Ectodermal cell (in vitro differentiated cells): ENCODE measurements around the gene SLC1A6.

Experiments
- H3K27ac ChIP-seq: 2 replicates; pipeline ENCODE4 v1.7.0; 2013; ENCODE audit warnings: mild to moderate bottlenecking, low read depth, low read length; ENCODE audit not compliant: insufficient read depth, poor library complexity, severe bottlenecking
- H3K27me3 ChIP-seq: 2 replicates; pipeline ENCODE4 v1.7.0; 2013; ENCODE audit warnings: mild to moderate bottlenecking, low read length; ENCODE audit not compliant: insufficient read depth, control insufficient read depth, poor library complexity, severe bottlenecking
- H3K36me3 ChIP-seq: one replicate; pipeline ENCODE4 v1.7.0; 2013; ENCODE audit warnings: low read length; ENCODE audit not compliant: control insufficient read depth, insufficient read depth
- H3K4me1 ChIP-seq: one replicate; pipeline ENCODE4 v1.7.0; 2013; ENCODE audit warnings: low read length; ENCODE audit not compliant: control insufficient read depth, insufficient read depth
- H3K4me3 ChIP-seq: 2 replicates; pipeline ENCODE4 v1.7.0; 2013; ENCODE audit warnings: low read depth, low read length, control low read depth; ENCODE audit not compliant: insufficient read depth
- H3K9me3 ChIP-seq: 2 replicates; pipeline ENCODE4 v1.7.0; 2013; ENCODE audit warnings: mild to moderate bottlenecking, low read length, moderate library complexity; ENCODE audit not compliant: control insufficient read depth
- WGBS, 2 experiments: methylation state at CpG; one replicate each; pipeline ENCODE4 v1.1.7; 2013; ENCODE audit warnings: missing lambda C conversion rate in 2 of 2; 5-methylcytosine and 5-hydroxymethylcytosine counted together

The SLC1A6 gene

DNA sequence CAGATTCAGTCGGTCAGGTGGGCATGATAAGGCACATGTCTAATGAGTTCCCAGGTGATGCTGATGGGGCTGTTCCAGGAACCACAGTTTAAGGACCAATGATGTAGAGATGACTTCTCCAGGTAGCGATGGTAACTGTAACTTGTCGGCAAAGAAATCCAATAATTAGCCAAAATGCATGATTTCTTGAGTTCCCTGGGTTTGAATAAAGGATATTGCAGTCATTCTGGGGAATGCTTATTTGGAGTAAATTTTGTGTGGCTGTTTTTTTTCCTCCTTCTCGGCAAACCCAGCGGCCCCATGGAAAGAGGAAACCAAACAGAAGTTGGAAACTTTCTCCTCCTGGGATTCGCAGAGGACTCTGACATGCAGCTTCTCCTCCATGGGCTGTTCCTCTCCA, 38.5 kb downstream of the SLC1A6 start, which contains the start of gene OR7C2:
TSS of gene OR7C2 (plus strand) at position 301 of the 400 bp plus-strand sequence. CDS start at position 301, 0 bp downstream.
- Histone ChIP-seq H3K9me3 (peaks cover 11% of the 10 kb centered on the region), H3K4me3 (no peak within 1 kb of the TSS), H3K27ac (no peak within 1 kb of the TSS), H3K36me3 (no peaks in the 10 kb centered on the region), H3K4me1 (no peaks in the 10 kb centered on the region), H3K27me3 (no peaks in the 10 kb centered on the region)
- 81 to 84% methylated on average over 6 of the region's 6 CpGs for WGBS, 2 experiments

DNA sequence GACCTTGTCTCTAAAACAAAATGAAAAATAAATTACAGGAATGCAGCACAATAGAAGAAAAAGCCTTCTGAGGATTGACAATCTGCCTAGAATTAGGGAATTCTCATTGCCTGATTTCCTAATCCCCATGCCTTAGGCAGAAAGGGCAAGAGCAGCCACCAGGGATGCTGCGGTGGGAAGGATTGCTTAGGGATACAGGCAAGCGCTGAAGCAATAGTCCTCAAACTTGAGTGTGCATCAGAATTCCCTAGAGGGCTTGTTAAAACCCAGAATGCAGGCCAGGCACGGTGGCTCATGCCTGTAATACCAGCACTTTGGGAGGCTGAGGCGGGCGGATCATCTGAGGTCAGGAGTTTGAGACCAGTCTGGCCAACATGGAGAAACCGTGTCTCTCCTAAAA, 39.4 kb downstream of the SLC1A6 start:
- H3K4me1 ChIP-seq = no peaks in the 10 kb centered on the region
- H3K27ac ChIP-seq = no peak overlapping the region
- H3K4me3 ChIP-seq = no peak overlapping the region
- H3K36me3 ChIP-seq = no peaks in the 10 kb centered on the region
- H3K27me3 ChIP-seq = no peaks in the 10 kb centered on the region
- H3K9me3 ChIP-seq = peaks cover 11% of the 10 kb centered on the region
- 71 to 72% methylated on average over 6 of the region's 6 CpGs for WGBS, 2 experiments

- Histone ChIP-seq H3K36me3 (no peaks in the 10 kb centered on the region), H3K4me1 (no peaks in the 10 kb centered on the region), H3K4me3 (no peak overlapping the region), H3K27ac (no peak overlapping the region), H3K27me3 (no peaks in the 10 kb centered on the region), H3K9me3 (peaks cover 5% of the 10 kb centered on the region)
- WGBS, 2 experiments = 28 to 30% methylated on average over 1 of the region's 1 CpG
These were observed 46.2 kb downstream of the SLC1A6 start for GRCh38 chr19:14933506-14933905.

DNA sequence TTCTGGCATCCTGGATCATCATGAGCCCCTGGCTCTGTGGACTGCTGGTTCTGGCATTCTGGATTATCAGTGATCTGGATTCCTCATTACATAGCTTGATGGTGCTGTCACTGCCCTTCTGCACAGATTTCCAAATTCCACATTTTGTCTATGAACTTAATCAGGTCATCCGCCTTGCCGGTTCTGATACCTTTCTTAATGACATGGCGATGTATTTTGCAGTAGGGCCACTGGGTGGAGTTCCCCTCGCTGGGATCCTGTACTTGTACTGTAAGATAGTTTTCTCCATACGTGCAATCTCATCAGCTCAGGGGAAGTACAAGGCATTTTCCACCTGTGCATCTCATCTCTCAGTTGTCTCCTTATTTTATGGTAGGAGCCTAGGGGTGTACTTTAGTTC, 62.8 kb downstream of the SLC1A6 start:
- Histone ChIP-seq H3K4me3 (no peak overlapping the region), H3K4me1 (no peaks in the 10 kb centered on the region), H3K36me3 (no peaks in the 10 kb centered on the region), H3K27ac (no peak overlapping the region), H3K9me3 (peaks cover 19% of the 10 kb centered on the region), H3K27me3 (no peaks in the 10 kb centered on the region)
- 61 to 65% methylated on average over 5 of the region's 5 CpGs for WGBS, 2 experiments

DNA sequence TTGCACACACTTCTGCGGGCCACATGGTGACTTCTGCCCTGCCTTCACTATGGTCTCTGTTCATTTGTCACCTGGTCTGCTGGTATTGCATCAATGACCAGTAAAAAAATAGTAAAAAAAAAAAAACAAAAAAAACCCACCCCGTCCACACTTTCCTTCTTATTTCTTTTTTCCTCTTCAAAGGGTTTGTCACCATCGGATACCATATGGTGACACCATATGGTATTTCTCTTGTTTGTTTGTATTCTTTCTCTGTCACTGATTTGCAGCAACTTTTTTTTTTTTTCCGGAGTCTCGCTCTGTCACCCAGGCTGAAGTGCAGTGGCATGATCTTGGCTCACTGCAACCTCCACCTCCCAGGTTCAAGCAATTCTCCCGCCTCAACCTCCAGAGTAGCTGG, 64.5 kb downstream of the SLC1A6 start:
- 76 to 87% methylated on average over 4 to 5 of the region's 6 CpGs for WGBS, 2 experiments
- no peaks in the 10 kb centered on the region for H3K36me3 ChIP-seq

DNA sequence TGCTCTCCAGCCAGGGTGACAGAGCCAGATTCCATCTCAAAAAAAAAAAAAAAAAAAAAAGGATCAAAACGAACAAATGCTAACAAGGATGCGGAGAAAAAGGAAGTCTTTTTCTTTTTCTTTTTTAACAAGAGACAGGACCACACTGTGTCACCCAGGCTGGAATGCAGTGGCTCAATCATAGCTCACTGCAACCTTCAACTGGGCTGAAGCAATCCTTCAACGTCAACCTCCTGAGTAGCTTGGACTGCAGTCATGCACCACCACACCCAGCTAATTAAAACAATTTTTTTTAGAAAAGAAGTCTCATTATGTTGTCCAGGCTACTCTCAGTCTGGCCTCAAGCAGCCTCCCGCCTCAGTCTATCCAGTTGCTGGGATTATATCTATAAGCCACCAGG, 73.0 kb downstream of the SLC1A6 start:
- Histone ChIP-seq H3K4me1 (no peaks in the 10 kb centered on the region), H3K27ac (no peak overlapping the region), H3K9me3 (peaks cover 19% of the 10 kb centered on the region), H3K36me3 (no peaks in the 10 kb centered on the region), H3K27me3 (no peaks in the 10 kb centered on the region), H3K4me3 (no peak overlapping the region)
- WGBS, 2 experiments = 72 to 80% methylated on average over 4 of the region's 4 CpGs

More for the DNA sequence above, 64.5 kb downstream of the SLC1A6 start:
- Histone ChIP-seq H3K9me3 (peaks cover 12% of the 10 kb centered on the region), H3K4me3 (no peak overlapping the region), H3K27me3 (no peaks in the 10 kb centered on the region), H3K4me1 (no peaks in the 10 kb centered on the region), H3K27ac (no peak overlapping the region)

GRCh38 chr19:14901675-14902260, 77.9 kb downstream of the SLC1A6 start:
- H3K4me3 ChIP-seq = no peak overlapping the region
- H3K27me3 ChIP-seq = no peaks in the 10 kb centered on the region
- 0 to 16% methylated on average over 1 to 2 of the region's 2 CpGs for WGBS, 2 experiments
- H3K9me3 ChIP-seq = peaks cover 22% of the 10 kb centered on the region
- H3K36me3 ChIP-seq = no peaks in the 10 kb centered on the region
- H3K27ac ChIP-seq = no peak overlapping the region
- no peaks in the 10 kb centered on the region for H3K4me1 ChIP-seq
